A673 (cell line): ENCODE data around the gene PCNX3.

ENCODE experiments used
- EZH2 ChIP-seq: fragments of 200-600 bp; sonication (generic); IDR thresholded peaks from 2 replicates; pipeline ENCODE4 v1.6.1; 2017; ENCODE audit warnings: borderline replicate concordance, low read depth, mild to moderate bottlenecking, mixed read lengths, antibody characterized with exemption, low read length; ENCODE audit not compliant: poor library complexity, severe bottlenecking
- TF ChIP-seq, protein P1 (sequence below): fragments of 300-800, 200-600 bp; sonication (generic); conservative IDR thresholded peaks from 2 replicates; pipeline ENCODE4 v1.5.1; 2017; ENCODE audit warnings: low read depth, mild to moderate bottlenecking, antibody characterized with exemption, low read length, moderate library complexity, mixed read lengths

DNA sequence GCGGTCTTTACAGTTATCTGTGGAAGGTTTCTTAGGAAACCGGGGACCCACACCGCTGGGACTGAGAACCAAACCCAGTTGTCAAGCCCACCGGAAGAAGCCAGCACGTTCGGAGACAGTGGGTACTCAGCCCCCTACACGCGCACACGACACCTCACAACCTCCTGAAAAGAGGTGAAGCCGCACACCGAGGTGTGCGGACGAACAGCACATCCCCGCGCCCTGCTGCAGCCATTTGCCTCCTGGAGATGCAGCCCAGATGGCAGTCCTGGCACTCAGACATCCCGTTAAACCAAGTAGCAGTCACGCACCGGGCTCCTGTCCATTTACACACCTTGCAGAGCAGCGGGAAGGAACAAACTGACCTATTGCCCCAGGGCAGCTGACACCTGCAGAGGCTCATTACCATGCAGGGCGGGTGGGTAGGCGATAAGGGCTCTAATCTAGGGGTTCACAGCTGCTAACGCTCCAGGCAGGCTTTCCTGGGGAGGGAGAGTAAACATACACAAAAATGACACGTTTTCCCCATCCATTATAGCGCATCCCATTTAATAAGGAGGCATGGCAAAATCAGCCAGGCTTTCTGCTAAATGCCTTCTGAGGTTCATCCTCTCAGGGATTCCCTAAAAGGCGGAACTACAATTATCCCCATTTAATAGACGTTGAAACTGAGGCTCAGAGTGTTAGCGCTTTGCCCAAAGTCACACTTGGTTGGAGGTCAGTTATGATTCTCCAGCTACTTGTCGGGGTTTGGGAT is 40.6 kb upstream of the PCNX3 start:
- TF ChIP-seq, protein P1, sequence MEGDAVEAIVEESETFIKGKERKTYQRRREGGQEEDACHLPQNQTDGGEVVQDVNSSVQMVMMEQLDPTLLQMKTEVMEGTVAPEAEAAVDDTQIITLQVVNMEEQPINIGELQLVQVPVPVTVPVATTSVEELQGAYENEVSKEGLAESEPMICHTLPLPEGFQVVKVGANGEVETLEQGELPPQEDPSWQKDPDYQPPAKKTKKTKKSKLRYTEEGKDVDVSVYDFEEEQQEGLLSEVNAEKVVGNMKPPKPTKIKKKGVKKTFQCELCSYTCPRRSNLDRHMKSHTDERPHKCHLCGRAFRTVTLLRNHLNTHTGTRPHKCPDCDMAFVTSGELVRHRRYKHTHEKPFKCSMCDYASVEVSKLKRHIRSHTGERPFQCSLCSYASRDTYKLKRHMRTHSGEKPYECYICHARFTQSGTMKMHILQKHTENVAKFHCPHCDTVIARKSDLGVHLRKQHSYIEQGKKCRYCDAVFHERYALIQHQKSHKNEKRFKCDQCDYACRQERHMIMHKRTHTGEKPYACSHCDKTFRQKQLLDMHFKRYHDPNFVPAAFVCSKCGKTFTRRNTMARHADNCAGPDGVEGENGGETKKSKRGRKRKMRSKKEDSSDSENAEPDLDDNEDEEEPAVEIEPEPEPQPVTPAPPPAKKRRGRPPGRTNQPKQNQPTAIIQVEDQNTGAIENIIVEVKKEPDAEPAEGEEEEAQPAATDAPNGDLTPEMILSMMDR, result no peak
- no peak for TF ChIP-seq EZH2
